Esophagus squamous epithelium (tissue), 5 donors: ENCODE measurements around the gene MTERF2. TPM values are rescaled to one million over a fixed set of nuclear protein-coding genes. Genes with fewer than 3 reads are reported as not detected.
"Not testable (repeated sequence)": the region's sequence is repeated elsewhere in the genome, so short reads cannot be mapped to it uniquely, and the experiment has no call there.

Source experiments
- DNase-seq: peaks from one replicate; lab custom pipeline; 2025; lab: John Stamatoyannopoulos, UW
- H3K27ac ChIP-seq, 4 donors: fragments of 200-600 bp; sonication (generic); one replicate each; pipeline ENCODE4 v1.5.1; 2016 to 2019; ENCODE audit warnings: mild to moderate bottlenecking in 1 of 4
- H3K27me3 ChIP-seq, 4 donors: fragments of 200-600 bp; sonication (generic); 1 replicate in 3 of 4; 2 replicates in 1 of 4; pipeline versions ENCODE4 v1.5.1 to v1.6.0; 2017 to 2021; ENCODE audit warnings: antibody characterized with exemption in 1 of 4
- H3K36me3 ChIP-seq, 3 donors: fragments of 200-600 bp; sonication (generic); one replicate each; pipeline ENCODE4 v1.5.1; 2016 to 2019
- H3K4me1 ChIP-seq, 3 donors: fragments of 200-600 bp; sonication (generic); one replicate each; pipeline ENCODE4 v1.5.1; 2017 to 2019
- H3K4me3 ChIP-seq, 4 donors: fragments of 200-600 bp; sonication (generic); 1 replicate in 3 of 4; 2 replicates in 1 of 4; pipeline ENCODE4 v1.5.1; 2016 to 2019; ENCODE audit warnings: mild to moderate bottlenecking in 2 of 4, moderate library complexity in 1 of 4
- H3K9me3 ChIP-seq, 3 donors: fragments of 200-600 bp; sonication (generic); one replicate each; pipeline ENCODE4 v1.5.1; 2016 to 2019
- CTCF ChIP-seq, 6 experiments: fragments of 450-650 bp in 4 of 6; fragments of 200-600 bp in 2 of 6; sonication (generic) in 2 of 6; IDR thresholded peaks; one replicate each; pipeline ENCODE4 v1.5.1; 2016 to 2019; ENCODE audit warnings: antibody characterized with exemption in 6 of 6, mild to moderate bottlenecking in 4 of 6, moderate library complexity in 4 of 6
- POLR2A ChIP-seq, 4 donors: fragments of 450-650 bp; IDR thresholded peaks; one replicate each; pipeline ENCODE4 v1.6.1; 2017; ENCODE audit warnings: antibody characterized with exemption in 4 of 4, mild to moderate bottlenecking in 4 of 4, moderate library complexity in 3 of 4
- WGBS, 2 donors: methylation state at CpG; one replicate each; pipeline ENCODE4 v1.1.5; 2018; 5-methylcytosine and 5-hydroxymethylcytosine counted together
- intact Hi-C: fragments of 100-400 bp; cut with DNase I; formaldehyde crosslinking; loops from one replicate; pipeline ENCODE4 v1.15.0; 2022
- total RNA-seq, 4 donors: library from RNA; depleted of rRNA; stranded (reverse); fragments of >200 nt; gene quantifications; one replicate each; pipeline ENCODE4 v1.1.0, GENCODE V29; 2016
- donor health status: DM: yes; HTN: yes; CAD: no.

Gene MTERF2
- total RNA-seq, 4 donors from 2014 or later = 2.7 to 9.5 (median 4.2) TPM

- Histone ChIP-seq H3K4me3 (no peak overlapping the region), H3K36me3 (no peaks in the 10 kb centered on the region), H3K9me3 (no peaks in the 10 kb centered on the region), H3K27ac (no peak overlapping the region), H3K4me1 (peaks cover 8 to 48% (median 20%) of the 10 kb centered on the region in 3 donors), H3K27me3 (no peaks in the 10 kb centered on the region)
- 74 to 77% methylated on average over 2 of the region's 2 CpGs for WGBS, 2 donors
- TF ChIP-seq CTCF (IDR thresholded peaks at IDR 0.05) = no peak
- no peak for TF ChIP-seq POLR2A (IDR thresholded peaks at IDR 0.05)
- intact Hi-C loops = no loop called here
- no peak for DNase-seq
Measured at GRCh38 chr12:107031061-107031460, 44.1 kb upstream of the MTERF2 start.

- no peaks in the 10 kb centered on the region for H3K27me3 ChIP-seq
- H3K9me3 ChIP-seq = no peaks in the 10 kb centered on the region
- DNase-seq = no peak
- H3K36me3 ChIP-seq = no peaks in the 10 kb centered on the region
- TF ChIP-seq POLR2A (IDR thresholded peaks at IDR 0.05) = no peak
- TF ChIP-seq CTCF (IDR thresholded peaks at IDR 0.05) = no peak
- intact Hi-C loops = no loop called here
- no peak overlapping the region for H3K4me3 ChIP-seq
- WGBS, 2 donors = 70 to 83% methylated on average over 6 to 7 of the region's 7 CpGs
- peak overlapping the region in 2 of 4 donors; percentile 85 for H3K27ac ChIP-seq
- H3K4me1 ChIP-seq = peaks cover 8 to 58% (median 20%) of the 10 kb centered on the region in 3 donors
Measured at GRCh38 chr12:107029081-107029480, 42.1 kb upstream of the MTERF2 start.

- intact Hi-C loops = no loop called here
- DNase-seq = no peak
- TF ChIP-seq CTCF (IDR thresholded peaks at IDR 0.05) = no peak
- TF ChIP-seq POLR2A (IDR thresholded peaks at IDR 0.05) = no peak
- peaks cover 8 to 58% (median 20%) of the 10 kb centered on the region in 3 donors for H3K4me1 ChIP-seq
- peak overlapping the region; percentile 63 to 85 (median 82) for H3K27ac ChIP-seq
- H3K36me3 ChIP-seq = no peaks in the 10 kb centered on the region
- no peaks in the 10 kb centered on the region for H3K27me3 ChIP-seq
- WGBS, 2 donors = 4% methylated on average over 2 of the region's 2 CpGs
- no peaks in the 10 kb centered on the region for H3K9me3 ChIP-seq
- H3K4me3 ChIP-seq = peak overlapping the region in 1 of 4 donors; percentile 27
Measured at GRCh38 chr12:107027636-107028053, 40.7 kb upstream of the MTERF2 start.

- WGBS, 2 donors = 29 to 34% methylated on average over 4 of the region's 4 CpGs
- H3K27ac ChIP-seq = peak overlapping the region; percentile 63 to 85 (median 82)
- H3K4me3 ChIP-seq = peak overlapping the region in 1 of 4 donors; percentile 27
- no peak for TF ChIP-seq CTCF (IDR thresholded peaks at IDR 0.05)
- H3K4me1 ChIP-seq = peaks cover 8 to 58% (median 20%) of the 10 kb centered on the region in 3 donors
- no peak for DNase-seq
- intact Hi-C loops = no loop called here
- no peaks in the 10 kb centered on the region for H3K9me3 ChIP-seq
- no peaks in the 10 kb centered on the region for H3K27me3 ChIP-seq
- no peaks in the 10 kb centered on the region for H3K36me3 ChIP-seq
Measured at GRCh38 chr12:107026806-107027635, 40.1 kb upstream of the MTERF2 start.

GRCh38 chr12:107026356-107026755 lies 39.4 kb upstream of the MTERF2 start:
- H3K27ac ChIP-seq = peak overlapping the region; percentile 25 to 85 (median 74)
- H3K36me3 ChIP-seq, DNase-seq, intact Hi-C loops, H3K27me3 ChIP-seq, H3K9me3 ChIP-seq, H3K4me3 ChIP-seq: not testable (repeated sequence)
- H3K4me1 ChIP-seq = peaks cover 8 to 58% (median 20%) of the 10 kb centered on the region in 3 donors
